GM19240 (cell line): ENCODE measurements around the gene HOMER3.

ENCODE experiments used
- DNase-seq: peaks from one replicate; pipeline ENCODE4 v3.0.0; 2011; ENCODE audit warnings: low spot score; ENCODE audit not compliant: insufficient read length

HOMER3 gene

DNA sequence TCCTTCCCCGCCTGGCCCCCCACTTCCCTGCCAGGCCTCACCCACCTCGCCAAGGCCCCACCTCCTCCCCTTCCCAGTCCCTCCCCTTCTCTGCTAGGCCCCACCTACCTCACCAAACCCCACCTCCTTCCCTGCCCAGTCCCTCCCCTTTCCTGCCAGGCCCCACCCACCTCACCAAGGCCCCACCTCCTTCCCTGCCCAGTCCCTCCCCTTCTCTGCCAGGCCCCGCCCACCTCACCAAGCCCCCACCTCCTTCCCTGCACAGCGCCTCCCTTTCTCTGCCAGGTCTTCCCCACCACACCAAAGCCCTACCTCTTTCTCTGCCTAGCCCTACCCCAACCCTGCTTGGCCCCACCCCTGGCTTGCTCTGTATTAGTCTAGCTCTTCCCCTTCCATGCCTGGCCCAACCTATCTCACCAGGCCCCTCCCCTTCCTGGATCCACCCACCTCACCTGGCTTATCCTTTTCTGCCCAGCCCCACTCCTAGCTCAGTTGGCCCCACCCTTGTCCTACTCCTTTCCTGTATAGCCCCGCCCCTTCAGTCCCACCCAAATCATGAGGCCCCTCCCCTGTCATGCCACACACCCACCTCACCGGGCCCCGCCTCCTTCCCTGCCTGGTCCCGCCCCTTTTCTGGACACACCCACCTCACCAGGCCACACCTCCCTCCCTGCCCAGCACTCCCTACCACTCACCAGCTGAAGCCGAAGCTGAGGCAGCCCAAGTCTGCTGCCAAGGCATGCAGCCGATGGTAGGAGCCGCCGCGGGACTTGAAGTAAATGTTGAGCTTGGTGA is 61.2 kb downstream of the HOMER3 start:
- DNase-seq, result no peak
